ENCODE data around the gene HEATR5B. TPM values are rescaled to one million over a fixed set of nuclear protein-coding genes. Genes with fewer than 3 reads are reported as not detected.

HEATR5B gene
- total RNA-seq, 4 donors from 2014 or later: 32.8 to 54.2 (median 45.6) TPM

DNA sequence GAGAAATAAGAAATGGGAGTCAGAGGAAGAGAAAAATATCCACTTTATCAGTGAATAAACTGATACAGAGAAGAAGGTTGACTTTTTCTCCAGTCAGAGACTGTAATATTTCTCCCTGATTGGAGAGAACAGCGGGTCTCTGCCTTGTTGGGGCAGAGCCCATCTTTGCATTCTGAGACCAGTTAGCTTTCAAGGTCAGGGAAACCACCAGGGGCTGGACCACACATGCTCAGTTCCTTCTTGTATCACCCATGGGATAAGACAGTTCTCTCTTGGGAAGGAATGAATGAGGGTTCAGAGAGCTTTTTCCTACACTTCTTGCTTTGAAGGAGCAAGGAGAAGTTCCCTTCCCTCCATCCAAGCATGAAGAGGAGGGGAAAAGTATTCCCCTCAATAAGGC lies 12.4 kb upstream of the HEATR5B start:
- TF ChIP-seq CTCF (IDR thresholded peaks at IDR 0.05; ENCODE audit: low read depth): no peak

DNA sequence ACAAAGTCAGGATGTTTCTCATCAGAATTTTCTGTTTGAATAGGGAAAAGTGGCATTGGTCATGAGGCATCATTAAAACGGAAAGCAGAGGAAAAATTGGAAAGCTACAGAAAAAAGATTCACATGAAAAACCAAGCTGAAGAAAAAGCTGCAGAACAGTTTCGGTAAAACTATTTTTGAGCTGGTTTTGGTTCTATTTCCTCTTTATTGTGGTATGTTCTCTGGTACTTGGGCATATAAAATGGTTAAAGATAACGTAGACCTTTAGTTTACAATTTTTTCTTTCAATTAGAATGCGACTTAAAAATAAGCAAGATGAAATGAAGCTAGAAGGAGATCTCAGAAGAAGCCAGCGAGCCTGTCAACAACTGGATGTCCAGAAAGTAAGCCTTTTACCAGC lies 7.7 kb upstream of the HEATR5B start:
- TF ChIP-seq CTCF (IDR thresholded peaks at IDR 0.05; ENCODE audit: low read depth): no peak

GRCh38 chr2:37090019-37090477 lies 5.9 kb upstream of the HEATR5B start:
- TF ChIP-seq CTCF (IDR thresholded peaks at IDR 0.05; ENCODE audit: low read depth): no peak

- no peak for TF ChIP-seq CTCF (IDR thresholded peaks at IDR 0.05; ENCODE audit: low read depth)
Observed at GRCh38 chr2:37085731-37086147, 1.6 kb upstream of the HEATR5B start.

DNA sequence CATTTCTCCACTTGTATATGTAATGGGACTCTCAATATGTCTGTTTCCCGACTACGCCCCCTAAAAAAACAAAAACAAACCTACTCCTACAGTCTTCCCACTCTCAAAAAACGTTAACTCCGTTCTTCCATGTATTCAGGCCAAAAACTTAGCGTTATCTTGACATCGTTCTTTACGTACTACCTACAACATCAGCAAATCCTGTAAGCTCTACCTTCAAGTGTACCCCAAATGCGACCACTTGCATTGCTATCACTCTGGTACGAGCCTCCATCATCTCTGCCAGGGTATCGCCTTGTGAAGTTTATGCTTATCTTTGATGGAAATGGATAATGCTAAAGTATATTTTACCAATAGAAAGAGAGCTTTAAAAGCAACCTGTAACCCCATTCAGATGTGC lies 625 bp upstream of the HEATR5B start:
- TF ChIP-seq CTCF (IDR thresholded peaks at IDR 0.05; ENCODE audit: low read depth): no peak

DNA sequence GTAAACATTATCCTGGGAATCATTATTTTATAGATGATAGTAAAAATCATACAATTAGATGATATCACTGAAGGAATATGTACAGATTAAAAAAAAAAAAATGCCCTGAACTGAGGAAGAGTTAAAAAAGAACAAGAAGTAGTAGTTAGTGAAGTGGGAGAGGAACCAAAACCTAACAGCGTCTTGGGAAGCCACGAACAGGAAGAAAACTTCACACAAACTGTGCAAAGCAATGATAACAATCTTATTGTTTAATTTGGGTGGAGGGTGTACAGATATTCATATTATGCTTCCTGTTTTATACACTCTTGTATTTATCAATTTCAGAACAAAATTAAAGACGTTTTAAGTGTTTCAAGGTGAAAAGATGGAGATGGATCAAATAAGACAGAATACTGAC lies 3.5 kb downstream of the HEATR5B start:
- TF ChIP-seq CTCF (IDR thresholded peaks at IDR 0.05; ENCODE audit: low read depth): no peak

GRCh38 chr2:37080266-37080665 lies 3.9 kb downstream of the HEATR5B start:
- no peak for TF ChIP-seq CTCF (IDR thresholded peaks at IDR 0.05; ENCODE audit: low read depth)

All from subcutaneous adipose tissue (tissue), 4 donors.